ENCODE results near the gene TRIP10.

GRCh38 chr19:6787393-6787792, 47.9 kb downstream of the TRIP10 start:
- TF ChIP-seq POLR2A (IDR thresholded peaks at IDR 0.05) (no peak), CTCF (IDR thresholded peaks at IDR 0.05 in 8 of 11, conservative IDR thresholded peaks at IDR 0.05 in 3 of 11) (no peak)

All from spleen (tissue), 7 donors.